Ovary (tissue), 10 donors: Measurements from ENCODE around the gene ARRDC4. TPM values are rescaled to one million over a fixed set of nuclear protein-coding genes. Genes with fewer than 3 reads are reported as not detected.
A peak's percentile ranks its signal among the peaks of the same experiment; 100 is the strongest.

ENCODE experiments used
- DNase-seq, 5 donors: peaks; one replicate each; pipeline ENCODE4 v3.0.0-alpha.2; 2019 to 2020
- H3K27ac ChIP-seq, 2 donors: fragments of 200-600 bp; one replicate each; pipeline versions ENCODE4 v1.5.1 to v1.8.0; 2019 to 2022
- H3K27me3 ChIP-seq: fragments of 200-600 bp; one replicate; pipeline ENCODE4 v1.8.0; 2022
- H3K36me3 ChIP-seq: fragments of 200-600 bp; sonication (generic); one replicate; pipeline ENCODE4 v1.5.1; 2019
- H3K4me1 ChIP-seq: one replicate; pipeline ENCODE4 v1.8.1; 2013; ENCODE audit warnings: mild to moderate bottlenecking, moderate library complexity; ENCODE audit not compliant: insufficient read depth
- H3K4me3 ChIP-seq: fragments of 200-600 bp; sonication (generic); one replicate; pipeline ENCODE4 v1.5.1; 2017
- H3K9me3 ChIP-seq, 2 donors: fragments of 200-600 bp in 1 of 2; sonication (generic) in 1 of 2; one replicate each; pipeline versions ENCODE4 v1.5.1 to v1.8.1; 2013 to 2019; ENCODE audit warnings: mild to moderate bottlenecking in 1 of 2, moderate library complexity in 1 of 2
- CTCF ChIP-seq, 3 donors: fragments of 450-650 bp in 2 of 3; fragments of 200-600 bp in 1 of 3; IDR thresholded peaks; one replicate each; pipeline versions ENCODE4 v1.5.1 to v1.8.0; 2016 to 2022; ENCODE audit warnings: antibody characterized with exemption in 3 of 3, mild to moderate bottlenecking in 1 of 3
- EP300 ChIP-seq: sonication (generic); formaldehyde crosslinking; IDR thresholded peaks from one replicate; pipeline ENCODE4 v1.6.1; 2017; ENCODE audit warnings: antibody characterized with exemption
- POLR2A ChIP-seq: fragments of 450-650 bp; IDR thresholded peaks from one replicate; pipeline ENCODE4 v1.6.1; 2017; ENCODE audit warnings: antibody characterized with exemption, mild to moderate bottlenecking, moderate library complexity
- WGBS, 3 donors: extraction: QIAGEN DNeasy Blood & Tissue Kit in 1 of 3; methylation state at CpG; one replicate each; pipeline versions ENCODE4 v1.1.5 to v1.1.7; 2013 to 2017; 5-methylcytosine and 5-hydroxymethylcytosine counted together
- intact Hi-C, 4 donors: fragments of 100-400 bp; cut with DNase I; formaldehyde crosslinking; loops; one replicate each; pipeline versions ENCODE4 v1.11.0 to v1.15.1; 2022 to 2023
- long read RNA-seq, 3 donors: library from polyadenylated mRNA in 2 of 3; unstranded in 2 of 3; transcript quantifications; one replicate each; pipeline ENCODE4 v2.0.0 and lab custom pipeline, GENCODE V29; 2021 to 2026
- polyA plus RNA-seq, 2 donors: library from polyadenylated mRNA; stranded (reverse); fragments of 200-250 nt in 1 of 2; fragments of 350-450 nt in 1 of 2; fragmentation: Illumina TruSeq in 1 of 2; extraction: RNeasy Lipid Tissue Mini Kit (QIAGEN cat#74804) in 1 of 2; gene quantifications; one replicate each; pipeline ENCODE4 v1.2.3, GENCODE V29; 2013 to 2014
- total RNA-seq, 7 donors: library from RNA; depleted of rRNA in 2 of 7; stranded (reverse); fragments of >200 nt in 2 of 7; fragmentation: NEBNext Ultra II Directional in 3 of 7; extraction: Animal tissue kit (Norgen Biotek cat#: 25700) in 3 of 7; gene quantifications; one replicate each; pipeline versions ENCODE4 v1.1.0 to v1.2.4, GENCODE V29; 2016 to 2023
- donor health status: DM: no; HTN: no; CAD: no; lungs with moderate emphysema.
- donor health status: DM: no; HTN: no; CAD: no.
- donor health status: Bipolar disorder and iron deficiency.
- donor health status: DM: yes; HTN: yes; CAD: no.
- donor health status: DM: no; HTN: no; CAD: no.
- donor health status: DM: yes; HTN: yes; CAD: no.

ARRDC4 gene
- total RNA-seq = 10 to 100 TPM; 12.6 to 35.2 (median 23.0) TPM
- 10 to 100 TPM in 1 of 2 donors, 1 to 10 TPM in 1; 5.8 to 16.9 TPM for polyA plus RNA-seq
- long read RNA-seq, donor 1, partial matches to known transcripts = 2 of 2 reads
- long read RNA-seq, donor 1, other reads (novel, unspliced or antisense) = 0 of 2 reads
- long read RNA-seq, donor 2, full-length matches to known transcripts = 11 of 11 reads
- long read RNA-seq, donor 2, partial matches to known transcripts = 0 of 11 reads
- long read RNA-seq, donor 2, other reads (novel, unspliced or antisense) = 0 of 11 reads
- long read RNA-seq, donor 3, full-length matches to known transcripts = 47 of 54 reads
- long read RNA-seq, donor 3, partial matches to known transcripts = 2 of 54 reads
- long read RNA-seq, donor 3, other reads (novel, unspliced or antisense) = 5 of 54 reads

GRCh38 chr15:97960364-97961066 lies at the start of gene ARRDC4:
Gene ARRDC4 (plus strand): TSS chr15:97960703. CDS start chr15:97960862, 159 bp downstream.
- Histone ChIP-seq H3K4me3 (peak within 1 kb of the TSS; percentile 90), H3K4me1 (peaks cover 6% of the 10 kb centered on the region), H3K27me3 (no peaks in the 10 kb centered on the region), H3K27ac (peak within 1 kb of the TSS; percentile 17 to 67), H3K9me3 (no peaks in the 10 kb centered on the region), H3K36me3 (no peaks in the 10 kb centered on the region)
- 0% methylated on average over 49 to 69 of the region's 69 CpGs for WGBS, 3 donors
- intact Hi-C loops = no loop called here
- peak; percentile 99 to 100 (median 100) for DNase-seq
- TF ChIP-seq CTCF (IDR thresholded peaks at IDR 0.05) (no peak), EP300 (no peak), POLR2A (peak; percentile 64)

- H3K27ac ChIP-seq = no peak overlapping the region
- no peaks in the 10 kb centered on the region for H3K36me3 ChIP-seq
- no peaks in the 10 kb centered on the region for H3K27me3 ChIP-seq
- intact Hi-C loops = no loop called here
- WGBS, 3 donors = 63 to 72% (median 68%) methylated on average over 6 of the region's 6 CpGs
- no peaks in the 10 kb centered on the region for H3K4me1 ChIP-seq
- DNase-seq = no peak
- TF ChIP-seq EP300 (no peak), POLR2A (no peak), CTCF (IDR thresholded peaks at IDR 0.05) (no peak)
- H3K9me3 ChIP-seq = no peaks in the 10 kb centered on the region
- no peak overlapping the region for H3K4me3 ChIP-seq
Observed at GRCh38 chr15:97914711-97915110, 45.8 kb upstream of the ARRDC4 start.

- intact Hi-C loops = no loop called here
- H3K36me3 ChIP-seq = no peaks in the 10 kb centered on the region
- DNase-seq = no peak
- no peak overlapping the region for H3K27ac ChIP-seq
- no peaks in the 10 kb centered on the region for H3K4me1 ChIP-seq
- whole genome bisulfite sequencing, 3 donors = 69 to 74% (median 73%) methylated on average over 5 of the region's 5 CpGs
- no peaks in the 10 kb centered on the region for H3K27me3 ChIP-seq
- H3K4me3 ChIP-seq = no peak overlapping the region
- no peak for TF ChIP-seq POLR2A
- no peak for TF ChIP-seq EP300
- TF ChIP-seq CTCF (IDR thresholded peaks at IDR 0.05) = no peak
- H3K9me3 ChIP-seq = no peaks in the 10 kb centered on the region
Observed at GRCh38 chr15:97915261-97915660, 45.2 kb upstream of the ARRDC4 start.

- H3K36me3 ChIP-seq = no peaks in the 10 kb centered on the region
- H3K27ac ChIP-seq = no peak overlapping the region
- WGBS, 3 donors = 7 to 33% (median 9%) methylated on average over 4 of the region's 4 CpGs
- intact Hi-C loops = no loop called here
- H3K4me1 ChIP-seq = no peaks in the 10 kb centered on the region
- no peak overlapping the region for H3K4me3 ChIP-seq
- DNase-seq = no peak
- TF ChIP-seq POLR2A = no peak
- no peak for TF ChIP-seq EP300
- no peak for TF ChIP-seq CTCF (IDR thresholded peaks at IDR 0.05)
- no peaks in the 10 kb centered on the region for H3K27me3 ChIP-seq
- H3K9me3 ChIP-seq = no peaks in the 10 kb centered on the region
Observed at GRCh38 chr15:97921296-97921865, 39.1 kb upstream of the ARRDC4 start.
